ENCODE results near the gene HAUS6. TPM values are rescaled to one million over a fixed set of nuclear protein-coding genes. Genes with fewer than 3 reads are reported as not detected.

The HAUS6 gene
- total and polyA plus RNA-seq, 12 donors, result 4.0 to 16.3 (median 12.6) TPM

GRCh38 chr9:19009391-19009965, 93.2 kb downstream of the HAUS6 start:
- Histone ChIP-seq H3K27ac (no peak overlapping the region), H3K36me3 (replicated peaks in 1 of 2) (no peaks in the 10 kb centered on the region), H3K9me3 (replicated peaks in 1 of 3) (no peaks in the 10 kb centered on the region), H3K4me3 (no peak overlapping the region), H3K4me1 (replicated peaks in 1 of 2) (peaks cover 0 to 3% of the 10 kb centered on the region in 2 donors), H3K27me3 (no peaks in the 10 kb centered on the region)
- WGBS, 4 donors, result 87 to 90% (median 89%) methylated on average over 5 of the region's 5 CpGs
- intact Hi-C loops (cut with DNase I), result no loop called here
- no peak for DNase-seq
- TF ChIP-seq POLR2A (IDR thresholded peaks at IDR 0.05), result no peak
- no peak for TF ChIP-seq CTCF (IDR thresholded peaks at IDR 0.05)

Small RNAs within 50 kb of the gene (small RNA-seq; reads per million reads assigned to genes)
- gene RF00019, result 0 reads per million in 2 donors
- 0 reads per million in 2 donors for gene RNU6-264P
- gene SCARNA8, result 16.2 to 50.5 reads per million in 2 donors

Other genes with a start within 250 kb of the HAUS6 start
- under 1 TPM in 6 of 9 donors, not detected in 3; under 0.01 to 0.94 (median 0.32) TPM for gene SAXO1, start 69.7 kb downstream of the HAUS6 start, total RNA-seq
- gene SAXO1, start 69.7 kb downstream of the HAUS6 start, polyA plus RNA-seq, result under 1 TPM in 2 of 3 donors, not detected in 1; 0.03 to 0.24 TPM
- gene RRAGA, start 53.5 kb downstream of the HAUS6 start, total RNA-seq, result 100 to 1,000 TPM in 3 of 9 donors, 10 to 100 TPM in 6; 38.8 to 115 (median 78.6) TPM
- gene RRAGA, start 53.5 kb downstream of the HAUS6 start, polyA plus RNA-seq, result 10 to 100 TPM; 29.5 to 95.1 (median 45.4) TPM
- 100 to 1,000 TPM in 8 of 9 donors, 10 to 100 TPM in 1; 85.8 to 426 (median 207) TPM for gene PLIN2, start 24.6 kb upstream of the HAUS6 start, total RNA-seq
- gene PLIN2, start 24.6 kb upstream of the HAUS6 start, polyA plus RNA-seq, result 100 to 1,000 TPM in 1 of 3 donors, 10 to 100 TPM in 2; 43.4 to 134 (median 81.2) TPM
- 10 to 100 TPM; 34.6 to 81.6 (median 55.4) TPM for gene DENND4C, start 127.8 kb upstream of the HAUS6 start, total RNA-seq
- gene DENND4C, start 127.8 kb upstream of the HAUS6 start, polyA plus RNA-seq, result 10 to 100 TPM in 1 of 3 donors, 1 to 10 TPM in 2; 5.0 to 29.7 (median 7.0) TPM